Upper lobe of left lung (tissue), 6 donors: ENCODE measurements around the gene NANOGP8. TPM values are rescaled to one million over a fixed set of nuclear protein-coding genes. Genes with fewer than 3 reads are reported as not detected.
A peak's percentile ranks its signal among the peaks of the same experiment; 100 is the strongest.

Experiments
- ATAC-seq, 2 donors: fragments of 200-7000 bp; cut with Tn5 transposase; one replicate each; pipeline ENCODE4 v1.9.1; 2022; ENCODE audit warnings: mild to moderate bottlenecking in 2 of 2, moderate library complexity in 2 of 2; ENCODE audit not compliant: low FRiP score in 2 of 2
- DNase-seq, 2 donors: peaks; one replicate each; pipeline ENCODE4 v3.0.0-alpha.2; 2019 to 2020
- H3K27ac ChIP-seq, 4 donors: fragments of 200-600 bp; sonication (generic); one replicate each; pipeline ENCODE4 v1.5.1; 2016 to 2019
- H3K27me3 ChIP-seq, 4 donors: fragments of 200-600 bp; sonication (generic); one replicate each; pipeline ENCODE4 v1.5.1; 2017 to 2019
- H3K36me3 ChIP-seq, 4 donors: fragments of 200-600 bp; sonication (generic); one replicate each; pipeline ENCODE4 v1.5.1; 2016 to 2019
- H3K4me1 ChIP-seq, 4 donors: fragments of 200-600 bp; sonication (generic); one replicate each; pipeline ENCODE4 v1.5.1; 2018 to 2019
- H3K4me3 ChIP-seq, 4 donors: fragments of 200-600 bp; sonication (generic); one replicate each; pipeline ENCODE4 v1.5.1; 2017 to 2019; ENCODE audit warnings: mild to moderate bottlenecking in 2 of 4, moderate library complexity in 1 of 4
- H3K9me3 ChIP-seq, 4 donors: fragments of 200-600 bp; sonication (generic); one replicate each; pipeline ENCODE4 v1.5.1; 2018 to 2019
- EP300 ChIP-seq, 4 donors: sonication (generic); formaldehyde crosslinking; IDR thresholded peaks; one replicate each; pipeline ENCODE4 v1.5.1; 2017; ENCODE audit warnings: antibody characterized with exemption in 4 of 4, control low read depth in 2 of 4
- POLR2A ChIP-seq, 4 donors: fragments of 450-650 bp; IDR thresholded peaks; one replicate each; pipeline ENCODE4 v1.5.1; 2016 to 2017; ENCODE audit warnings: antibody characterized with exemption in 4 of 4, mild to moderate bottlenecking in 2 of 4
- POLR2AphosphoS5 ChIP-seq, 2 donors: sonication (generic); formaldehyde crosslinking; IDR thresholded peaks; one replicate each; pipeline ENCODE4 v1.5.1; 2017; ENCODE audit warnings: antibody characterized with exemption in 2 of 2
- WGBS, 2 donors: methylation state at CpG; one replicate each; pipeline ENCODE4 v1.1.5; 2017 to 2018; 5-methylcytosine and 5-hydroxymethylcytosine counted together
- total RNA-seq, 6 donors: library from RNA; depleted of rRNA in 4 of 6; stranded (reverse); fragments of >200 nt in 4 of 6; gene quantifications; one replicate each; pipeline versions ENCODE4 v1.1.0 to v1.2.1, GENCODE V29; 2016 to 2021
- TF ChIP-seq, protein P1 (sequence below), 6 experiments: fragments of 450-650 bp in 4 of 6; fragments of 200-600 bp in 2 of 6; sonication (generic) in 2 of 6; IDR thresholded peaks; one replicate each; pipeline ENCODE4 v1.5.1; 2016 to 2019; ENCODE audit warnings: antibody characterized with exemption in 6 of 6
- donor health status: DM: no; HTN: no; CAD: no; lungs with moderate emphysema.
- donor health status: DM: no; HTN: yes; CAD: no; lungs with severe emphysema.

The NANOGP8 gene
- total RNA-seq, 6 donors from 2014 or later: 0.46 to 8.4 (median 1.4) TPM; not detected in 1

DNA sequence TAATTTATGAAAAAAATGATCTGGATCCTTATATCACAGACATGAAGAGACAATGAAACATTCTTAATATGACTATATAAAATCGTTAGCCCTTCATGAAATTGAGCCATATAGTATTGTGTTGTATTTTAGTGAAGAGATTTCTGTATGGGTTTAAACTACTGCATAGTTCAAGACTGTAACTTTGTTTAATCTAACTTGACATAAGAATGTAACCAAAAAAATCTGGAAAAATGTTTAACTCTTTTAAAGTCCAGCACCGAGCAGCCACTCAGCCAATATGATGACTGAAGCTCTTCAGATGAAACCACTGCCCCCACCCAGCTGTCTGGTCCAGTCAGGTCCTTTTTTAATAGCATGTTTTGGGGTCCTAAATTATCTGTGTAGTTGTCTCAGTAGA is 4.9 kb downstream of the NANOGP8 start:
- Histone ChIP-seq H3K27me3 (no peaks in the 10 kb centered on the region), H3K4me1 (no peaks in the 10 kb centered on the region), H3K36me3 (no peaks in the 10 kb centered on the region), H3K4me3 (no peak overlapping the region), H3K9me3 (peaks cover 0 to 9% (median 0%) of the 10 kb centered on the region in 4 donors), H3K27ac (no peak overlapping the region)
- 44 to 59% methylated on average over 2 of the region's 2 CpGs for WGBS, 2 donors
- DNase-seq (no peak), ATAC-seq (no peak)
- TF ChIP-seq POLR2AphosphoS5 (IDR thresholded peaks at IDR 0.05) (no peak), EP300 (IDR thresholded peaks at IDR 0.05) (no peak), POLR2A (IDR thresholded peaks at IDR 0.05) (no peak)
- TF ChIP-seq, protein P1, sequence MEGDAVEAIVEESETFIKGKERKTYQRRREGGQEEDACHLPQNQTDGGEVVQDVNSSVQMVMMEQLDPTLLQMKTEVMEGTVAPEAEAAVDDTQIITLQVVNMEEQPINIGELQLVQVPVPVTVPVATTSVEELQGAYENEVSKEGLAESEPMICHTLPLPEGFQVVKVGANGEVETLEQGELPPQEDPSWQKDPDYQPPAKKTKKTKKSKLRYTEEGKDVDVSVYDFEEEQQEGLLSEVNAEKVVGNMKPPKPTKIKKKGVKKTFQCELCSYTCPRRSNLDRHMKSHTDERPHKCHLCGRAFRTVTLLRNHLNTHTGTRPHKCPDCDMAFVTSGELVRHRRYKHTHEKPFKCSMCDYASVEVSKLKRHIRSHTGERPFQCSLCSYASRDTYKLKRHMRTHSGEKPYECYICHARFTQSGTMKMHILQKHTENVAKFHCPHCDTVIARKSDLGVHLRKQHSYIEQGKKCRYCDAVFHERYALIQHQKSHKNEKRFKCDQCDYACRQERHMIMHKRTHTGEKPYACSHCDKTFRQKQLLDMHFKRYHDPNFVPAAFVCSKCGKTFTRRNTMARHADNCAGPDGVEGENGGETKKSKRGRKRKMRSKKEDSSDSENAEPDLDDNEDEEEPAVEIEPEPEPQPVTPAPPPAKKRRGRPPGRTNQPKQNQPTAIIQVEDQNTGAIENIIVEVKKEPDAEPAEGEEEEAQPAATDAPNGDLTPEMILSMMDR (IDR thresholded peaks at IDR 0.05): no peak

DNA sequence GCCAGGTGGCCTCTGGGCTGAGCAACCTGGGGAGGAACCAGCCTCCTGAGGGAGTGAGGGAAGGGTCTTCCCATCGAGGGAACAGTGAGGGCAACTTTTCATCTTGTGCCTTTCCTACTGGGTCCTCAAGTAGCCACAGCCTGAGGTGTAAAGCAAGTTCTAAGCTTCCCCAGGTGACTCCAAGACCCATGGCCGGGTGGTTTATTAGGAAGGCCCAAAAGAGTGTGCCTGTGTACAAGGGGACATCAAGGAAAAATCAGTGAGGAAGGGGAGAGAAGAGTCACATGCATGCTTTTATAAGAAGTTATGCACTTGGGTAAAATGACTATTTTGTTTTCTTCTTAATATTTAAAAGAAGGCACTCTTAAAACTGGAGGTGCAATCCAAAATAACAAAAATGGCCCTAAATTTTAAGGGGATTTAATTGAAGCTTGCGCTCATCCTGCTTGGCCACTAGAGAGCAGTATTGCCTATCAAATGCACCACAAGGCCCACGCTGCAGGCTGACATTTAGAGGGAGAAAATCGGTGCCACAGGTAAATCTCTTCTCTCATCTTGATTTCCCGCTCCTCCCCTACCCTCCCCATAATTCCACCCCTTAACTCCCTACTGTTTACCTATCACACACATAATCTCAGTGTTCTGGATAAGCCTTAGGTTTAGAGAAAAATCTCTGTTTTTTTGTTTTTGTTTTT is 6.7 kb downstream of the NANOGP8 start:
- TF ChIP-seq POLR2A (IDR thresholded peaks at IDR 0.05): no peak
- TF ChIP-seq, protein P1 (IDR thresholded peaks at IDR 0.05): peak; percentile 28 to 68 (median 64)
- no peak overlapping the region for H3K27ac ChIP-seq
- H3K4me3 ChIP-seq: no peak overlapping the region
- no peaks in the 10 kb centered on the region for H3K27me3 ChIP-seq
- ATAC-seq (peak in 1 of 2 donors; percentile 80), DNase-seq (peak in 1 of 2 donors; percentile 49)
- 32 to 33% methylated on average over 6 of the region's 6 CpGs for WGBS, 2 donors
- H3K4me1 ChIP-seq: no peaks in the 10 kb centered on the region
- peaks cover 0 to 9% (median 0%) of the 10 kb centered on the region in 4 donors for H3K9me3 ChIP-seq
- no peaks in the 10 kb centered on the region for H3K36me3 ChIP-seq

DNA sequence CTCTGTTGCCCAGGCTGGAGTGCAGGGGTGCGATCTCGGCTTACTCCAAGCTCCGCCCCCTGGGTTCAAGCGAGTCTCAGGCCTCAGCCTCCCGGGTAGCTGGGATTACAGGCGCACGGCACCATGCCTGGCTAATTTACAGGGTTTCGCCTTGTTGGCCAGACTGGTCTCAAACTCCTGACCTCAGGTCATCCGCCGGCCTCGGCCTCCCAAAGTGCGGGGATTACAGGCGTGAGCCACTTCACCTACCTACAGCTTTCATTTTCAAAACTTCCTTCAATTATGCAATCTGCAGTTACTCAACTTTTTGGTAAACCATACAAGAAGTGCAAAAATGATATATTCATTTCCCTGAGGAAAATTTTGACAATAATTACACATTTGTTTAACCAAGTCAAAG is 14.0 kb downstream of the NANOGP8 start:
- TF ChIP-seq EP300 (IDR thresholded peaks at IDR 0.05) (no peak), POLR2AphosphoS5 (IDR thresholded peaks at IDR 0.05) (no peak), POLR2A (IDR thresholded peaks at IDR 0.05) (no peak)
- TF ChIP-seq, protein P1 (IDR thresholded peaks at IDR 0.05): no peak
- 72 to 78% methylated on average over 13 of the region's 13 CpGs for WGBS, 2 donors
- DNase-seq (peak in 1 of 2 donors; percentile 63), ATAC-seq (no peak)
- no peaks in the 10 kb centered on the region for H3K36me3 ChIP-seq
- H3K27ac ChIP-seq: peak overlapping the region in 1 of 4 donors; percentile 68
- H3K4me3 ChIP-seq: no peak overlapping the region
- no peaks in the 10 kb centered on the region for H3K27me3 ChIP-seq
- H3K9me3 ChIP-seq: no peaks in the 10 kb centered on the region
- H3K4me1 ChIP-seq: no peaks in the 10 kb centered on the region

DNA sequence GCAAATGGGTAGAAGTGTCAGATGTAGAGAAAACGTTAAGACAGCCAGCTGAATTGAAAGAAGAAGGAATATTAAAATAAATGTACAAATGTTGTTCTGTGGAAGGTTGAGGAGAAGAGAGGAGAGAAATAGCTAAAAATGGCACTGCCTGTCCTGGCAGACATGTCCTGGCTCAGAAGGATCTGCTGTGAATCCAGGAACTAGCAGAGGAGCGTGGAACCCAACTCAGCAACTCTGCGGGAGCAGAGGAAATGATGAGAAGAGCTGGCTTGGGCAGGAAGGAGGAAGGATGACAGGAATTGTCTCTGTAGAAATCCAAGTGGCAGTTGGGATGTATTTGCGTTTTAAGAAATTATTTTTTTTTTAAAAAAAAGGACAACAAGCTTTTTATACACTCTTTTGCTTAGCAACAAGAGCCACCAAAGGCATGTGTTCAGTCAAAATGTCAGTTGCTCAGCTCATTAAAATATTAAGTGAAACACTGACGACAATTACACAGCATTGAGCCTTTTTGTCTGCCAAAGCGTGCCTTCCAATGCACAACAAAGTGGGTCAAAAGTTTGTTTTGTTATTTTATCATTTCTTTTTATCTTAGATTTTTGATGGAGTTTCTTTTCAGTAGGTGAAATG is 16.1 kb downstream of the NANOGP8 start:
- no peak for DNase-seq
- Histone ChIP-seq H3K27me3 (no peaks in the 10 kb centered on the region), H3K4me1 (no peaks in the 10 kb centered on the region), H3K27ac (no peak overlapping the region), H3K4me3 (no peak overlapping the region), H3K9me3 (no peaks in the 10 kb centered on the region), H3K36me3 (no peaks in the 10 kb centered on the region)
- 59 to 67% methylated on average over 6 of the region's 6 CpGs for WGBS, 2 donors
- ATAC-seq: no peak
- no peak for TF ChIP-seq POLR2AphosphoS5 (IDR thresholded peaks at IDR 0.05)
- TF ChIP-seq, protein P1 (IDR thresholded peaks at IDR 0.05): no peak
- TF ChIP-seq POLR2A (IDR thresholded peaks at IDR 0.05): no peak
- no peak for TF ChIP-seq EP300 (IDR thresholded peaks at IDR 0.05)
